GM18502 (cell line): ENCODE results near the gene TDRD12.

ENCODE experiments used
- ATAC-seq: cut with Tn5 transposase; IDR thresholded peaks from one replicate; pipeline ENCODE4 v1.9.1; 2021; ENCODE audit warnings: mild to moderate bottlenecking; ENCODE audit not compliant: unreplicated experiment, poor library complexity

TDRD12 gene

GRCh38 chr19:32719611-32720059, at the start of gene TDRD12:
Gene TDRD12 (plus strand): TSS chr19:32719767. CDS start chr19:32720073, 306 bp downstream.
- ATAC-seq = no peak

GRCh38 chr19:32671883-32672593, 47.5 kb upstream of the TDRD12 start:
- ATAC-seq = no peak

GRCh38 chr19:32672841-32673240, 46.7 kb upstream of the TDRD12 start:
- ATAC-seq = no peak

- no peak for ATAC-seq
Observed at GRCh38 chr19:32673573-32673972, 46.0 kb upstream of the TDRD12 start.

GRCh38 chr19:32674153-32674930, 45.2 kb upstream of the TDRD12 start:
- ATAC-seq = peak; percentile 18

GRCh38 chr19:32674931-32675719, 44.4 kb upstream of the TDRD12 start, which contains the start of gene ANKRD27:
Gene ANKRD27 (minus strand): TSS chr19:32675180. CDS start chr19:32659015, 16,165 bp downstream.
- ATAC-seq = peak; percentile 98

- peak; percentile 30 for ATAC-seq
Observed at GRCh38 chr19:32675720-32676185, 43.8 kb upstream of the TDRD12 start, which contains the start of gene RGS9BP. Gene RGS9BP (plus strand): TSS chr19:32675848. CDS start chr19:32676264, 416 bp downstream.

- no peak for ATAC-seq
Observed at GRCh38 chr19:32676186-32676894, 43.2 kb upstream of the TDRD12 start.

GRCh38 chr19:32676895-32677359, 42.6 kb upstream of the TDRD12 start:
- no peak for ATAC-seq

- no peak for ATAC-seq
Observed at GRCh38 chr19:32677657-32678056, 41.9 kb upstream of the TDRD12 start.

- ATAC-seq = no peak
Observed at GRCh38 chr19:32680986-32681385, 38.6 kb upstream of the TDRD12 start.

- no peak for ATAC-seq
Observed at GRCh38 chr19:32682317-32682716, 37.2 kb upstream of the TDRD12 start.

GRCh38 chr19:32686847-32687475, 32.6 kb upstream of the TDRD12 start:
- ATAC-seq = no peak

GRCh38 chr19:32687681-32688080, 31.9 kb upstream of the TDRD12 start:
- no peak for ATAC-seq

- ATAC-seq = no peak
Observed at GRCh38 chr19:32688311-32688710, 31.3 kb upstream of the TDRD12 start.

GRCh38 chr19:32691291-32691951, 28.1 kb upstream of the TDRD12 start, which contains the start of gene NUDT19:
Gene NUDT19 (plus strand): TSS chr19:32691821. CDS start chr19:32691961, 140 bp downstream.
- ATAC-seq = peak; percentile 91

- ATAC-seq = peak; percentile 63
Observed at GRCh38 chr19:32691952-32692726, 27.4 kb upstream of the TDRD12 start.

- no peak for ATAC-seq
Observed at GRCh38 chr19:32692727-32693061, 26.9 kb upstream of the TDRD12 start.
